Ovary (tissue), 3 donors: ENCODE results near the gene MEG3.

ENCODE experiments used
- CTCF ChIP-seq, 3 donors: fragments of 450-650 bp in 2 of 3; fragments of 200-600 bp in 1 of 3; IDR thresholded peaks; one replicate each; pipeline versions ENCODE4 v1.5.1 to v1.8.0; 2016 to 2022; ENCODE audit warnings: antibody characterized with exemption in 3 of 3, mild to moderate bottlenecking in 1 of 3
- EP300 ChIP-seq: sonication (generic); formaldehyde crosslinking; IDR thresholded peaks from one replicate; pipeline ENCODE4 v1.6.1; 2017; ENCODE audit warnings: antibody characterized with exemption
- donor health status: DM: no; HTN: no; CAD: no.

- TF ChIP-seq CTCF (IDR thresholded peaks at IDR 0.05) (no peak), EP300 (no peak)
Observed at GRCh38 chr14:100885196-100885595, 59.3 kb downstream of the MEG3 start.
